Type B pancreatic cell (in vitro differentiated cells): ENCODE results near the gene ZNF581. TPM values are rescaled to one million over a fixed set of nuclear protein-coding genes. Genes with fewer than 3 reads are reported as not detected.

Experiments
- DNase-seq: peaks from one replicate; pipeline ENCODE4 v3.0.0; 2021; ENCODE audit warnings: mixed read lengths; ENCODE audit not compliant: unreplicated experiment; ENCODE audit errors: extremely low spot score
- H3K27ac Mint-ChIP-seq: 2 replicates; pipeline ENCODE4 v1.8.0; 2021; ENCODE audit warnings: mild to moderate bottlenecking, mixed read lengths
- H3K27me3 Mint-ChIP-seq: 2 replicates; pipeline ENCODE4 v1.8.0; 2021; ENCODE audit warnings: mixed read lengths
- H3K36me3 Mint-ChIP-seq: 2 replicates; pipeline ENCODE4 v1.8.0; 2021; ENCODE audit warnings: mixed read lengths
- H3K4me1 Mint-ChIP-seq: one replicate; pipeline ENCODE4 v1.8.0; 2021; ENCODE audit warnings: mixed read lengths; ENCODE audit not compliant: unreplicated experiment
- H3K4me3 Mint-ChIP-seq: 2 replicates; pipeline ENCODE4 v1.8.0; 2021; ENCODE audit warnings: mild to moderate bottlenecking, mixed read lengths
- H3K9me3 Mint-ChIP-seq: 2 replicates; pipeline ENCODE4 v1.8.0; 2021; ENCODE audit warnings: mixed read lengths
- CTCF ChIP-seq: fragments of 200-600 bp; sonication (generic); conservative IDR thresholded peaks from 2 replicates; pipeline ENCODE4 v1.5.0; 2021; ENCODE audit warnings: antibody characterized with exemption, mild to moderate bottlenecking
- total RNA-seq: library from RNA; stranded (reverse); gene quantifications from 2 replicates; pipeline ENCODE4 v1.2.1, GENCODE V29; 2021; ENCODE audit warnings: low replicate concordance

The ZNF581 gene
- total RNA-seq, 1 donor from 2014 or later: 43.1 TPM

- H3K27me3 Mint-ChIP-seq: no peaks in the 10 kb centered on the region
- no peak for TF ChIP-seq CTCF
- peaks cover 4% of the 10 kb centered on the region for H3K36me3 Mint-ChIP-seq
- H3K4me3 Mint-ChIP-seq: peak overlapping the region; percentile 57
- H3K27ac Mint-ChIP-seq: no peak overlapping the region
- H3K4me1 Mint-ChIP-seq: peaks cover 17% of the 10 kb centered on the region
- no peaks in the 10 kb centered on the region for H3K9me3 Mint-ChIP-seq
- DNase-seq: no peak
Measured at GRCh38 chr19:55672418-55672817, 29.0 kb downstream of the ZNF581 start.

- H3K9me3 Mint-ChIP-seq: no peaks in the 10 kb centered on the region
- no peaks in the 10 kb centered on the region for H3K27me3 Mint-ChIP-seq
- no peak for TF ChIP-seq CTCF
- H3K4me1 Mint-ChIP-seq: peaks cover 22% of the 10 kb centered on the region
- DNase-seq: no peak
- peak overlapping the region; percentile 57 for H3K27ac Mint-ChIP-seq
- peak overlapping the region; percentile 69 for H3K4me3 Mint-ChIP-seq
- H3K36me3 Mint-ChIP-seq: peaks cover 4% of the 10 kb centered on the region
Measured at GRCh38 chr19:55673465-55673864, 30.0 kb downstream of the ZNF581 start.

DNA sequence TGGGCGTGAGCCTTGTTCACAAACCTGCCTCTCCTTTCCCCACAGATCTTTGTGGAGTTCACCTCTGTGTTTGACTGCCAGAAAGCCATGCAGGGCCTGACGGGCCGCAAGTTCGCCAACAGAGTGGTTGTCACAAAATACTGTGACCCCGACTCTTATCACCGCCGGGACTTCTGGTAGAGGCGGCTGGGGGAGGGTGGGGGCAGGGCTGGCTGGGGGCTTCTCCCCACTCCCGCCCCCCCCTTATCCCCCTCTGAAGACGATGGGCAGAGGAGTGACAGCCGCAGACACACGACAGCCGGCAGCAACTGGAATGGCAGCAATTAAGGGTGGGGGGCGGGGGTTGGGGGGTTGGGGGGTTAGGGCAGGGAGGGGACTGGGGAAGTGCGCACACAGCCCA is 30.4 kb downstream of the ZNF581 start:
- Mint-ChIP-seq H3K36me3 (peaks cover 4% of the 10 kb centered on the region), H3K4me3 (peak overlapping the region; percentile 69)
- TF ChIP-seq CTCF: no peak

GRCh38 chr19:55674459-55674840 is 31.0 kb downstream of the ZNF581 start:
- DNase-seq: no peak
- Mint-ChIP-seq H3K36me3 (peaks cover 4% of the 10 kb centered on the region), H3K4me3 (peak overlapping the region; percentile 80), H3K4me1 (peaks cover 22% of the 10 kb centered on the region), H3K27ac (peak overlapping the region; percentile 82), H3K27me3 (no peaks in the 10 kb centered on the region), H3K9me3 (no peaks in the 10 kb centered on the region)
- TF ChIP-seq CTCF: no peak

More for the DNA sequence above, 30.4 kb downstream of the ZNF581 start:
- DNase-seq: no peak
- H3K27me3 Mint-ChIP-seq: no peaks in the 10 kb centered on the region
- no peaks in the 10 kb centered on the region for H3K9me3 Mint-ChIP-seq
- peak overlapping the region; percentile 57 for H3K27ac Mint-ChIP-seq
- peaks cover 22% of the 10 kb centered on the region for H3K4me1 Mint-ChIP-seq

DNA sequence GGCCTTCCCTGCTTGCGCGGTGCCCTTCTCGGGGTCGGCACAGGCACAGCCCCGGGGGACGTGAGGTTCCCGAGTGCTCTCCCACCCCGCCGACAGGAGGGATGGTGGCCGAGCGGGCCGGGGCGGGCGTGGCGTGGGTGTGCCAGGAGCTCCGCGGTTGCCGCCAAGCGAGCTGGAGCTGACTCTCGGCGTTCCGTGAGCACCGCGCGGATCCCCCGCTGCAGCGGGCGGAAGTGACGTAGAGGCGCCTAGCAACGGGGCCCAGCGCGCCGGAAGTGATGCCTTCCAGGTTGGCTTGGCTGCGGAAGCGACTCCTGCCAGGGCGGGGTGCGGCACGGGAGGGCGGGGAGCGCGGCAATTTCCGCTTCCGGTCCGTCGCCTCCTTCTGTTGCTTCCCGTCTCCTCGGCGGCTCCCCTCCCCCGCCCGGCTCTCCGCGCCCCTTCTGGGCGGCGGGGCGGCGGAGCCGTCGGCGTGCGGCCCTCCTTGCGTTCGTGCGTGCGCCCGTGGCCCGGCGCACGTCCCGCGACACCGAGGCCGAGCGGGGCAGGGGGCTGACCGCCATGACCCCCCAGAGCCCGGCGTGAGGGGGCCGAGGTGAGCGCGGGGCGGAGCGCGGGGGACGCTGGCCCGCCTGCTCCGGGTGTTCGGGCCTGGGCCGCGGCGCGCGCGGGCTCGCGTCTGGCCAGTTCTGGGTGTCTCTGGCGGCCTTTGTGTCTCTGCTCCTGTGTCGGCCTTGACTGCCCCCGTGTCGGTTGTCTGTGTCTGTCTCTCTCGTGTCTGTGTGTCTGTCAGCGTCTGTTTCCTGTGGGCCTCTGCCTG is 31.6 kb downstream of the ZNF581 start, which contains the start of gene EPN1:
TSS of gene EPN1 (plus strand) at position 386 of the 820 bp plus-strand sequence. CDS start 3,402 bp downstream, outside the sequence.
- DNase-seq: peak; percentile 99
- H3K4me3 Mint-ChIP-seq: peak within 1 kb of the TSS; percentile 97
- peaks cover 7% of the 10 kb centered on the region for H3K36me3 Mint-ChIP-seq
- TF ChIP-seq CTCF: no peak
- no peaks in the 10 kb centered on the region for H3K9me3 Mint-ChIP-seq
- no peaks in the 10 kb centered on the region for H3K27me3 Mint-ChIP-seq
- H3K27ac Mint-ChIP-seq: peak within 1 kb of the TSS; percentile 93
- H3K4me1 Mint-ChIP-seq: peaks cover 22% of the 10 kb centered on the region
